Measurements from ENCODE around the gene GADL1. TPM values are rescaled to one million over a fixed set of nuclear protein-coding genes. Genes with fewer than 3 reads are reported as not detected.
A peak's percentile ranks its signal among the peaks of the same experiment; 100 is the strongest.

GADL1 gene
- total RNA-seq, 4 donors from 2014 or later = not detected

DNA sequence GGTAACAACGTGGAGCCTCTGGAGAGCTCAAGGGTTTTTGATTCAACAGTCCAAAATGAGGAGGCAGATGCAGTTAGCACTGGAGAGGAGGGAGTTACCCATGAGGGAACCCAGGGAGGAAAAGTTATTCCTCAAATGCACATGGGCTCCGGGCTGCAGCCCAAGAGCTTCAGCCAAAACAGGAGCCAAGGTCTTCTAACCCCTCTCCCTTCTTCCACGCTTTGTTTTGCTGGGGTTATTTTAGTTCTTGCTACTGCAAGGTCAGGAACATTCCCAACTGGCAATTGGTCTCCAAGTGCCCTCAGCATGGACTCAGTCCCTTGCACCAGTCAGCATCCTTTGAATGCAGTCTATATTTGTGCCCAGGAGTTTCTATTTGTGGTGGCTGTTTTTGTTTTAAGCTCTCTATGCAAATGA is 198.1 kb downstream of the GADL1 start:
- intact Hi-C loops (cut with DNase I) = loop anchor here (10.0 kb wide), 2 partner anchors 512 to 582 kb away; no protein-coding TSS in a partner anchor
- TF ChIP-seq POLR2A (IDR thresholded peaks at IDR 0.05) (no peak), CTCF (IDR thresholded peaks at IDR 0.05) (no peak)
- 54 to 59% methylated on average over 3 of the region's 3 CpGs for WGBS, 2 donors

DNA sequence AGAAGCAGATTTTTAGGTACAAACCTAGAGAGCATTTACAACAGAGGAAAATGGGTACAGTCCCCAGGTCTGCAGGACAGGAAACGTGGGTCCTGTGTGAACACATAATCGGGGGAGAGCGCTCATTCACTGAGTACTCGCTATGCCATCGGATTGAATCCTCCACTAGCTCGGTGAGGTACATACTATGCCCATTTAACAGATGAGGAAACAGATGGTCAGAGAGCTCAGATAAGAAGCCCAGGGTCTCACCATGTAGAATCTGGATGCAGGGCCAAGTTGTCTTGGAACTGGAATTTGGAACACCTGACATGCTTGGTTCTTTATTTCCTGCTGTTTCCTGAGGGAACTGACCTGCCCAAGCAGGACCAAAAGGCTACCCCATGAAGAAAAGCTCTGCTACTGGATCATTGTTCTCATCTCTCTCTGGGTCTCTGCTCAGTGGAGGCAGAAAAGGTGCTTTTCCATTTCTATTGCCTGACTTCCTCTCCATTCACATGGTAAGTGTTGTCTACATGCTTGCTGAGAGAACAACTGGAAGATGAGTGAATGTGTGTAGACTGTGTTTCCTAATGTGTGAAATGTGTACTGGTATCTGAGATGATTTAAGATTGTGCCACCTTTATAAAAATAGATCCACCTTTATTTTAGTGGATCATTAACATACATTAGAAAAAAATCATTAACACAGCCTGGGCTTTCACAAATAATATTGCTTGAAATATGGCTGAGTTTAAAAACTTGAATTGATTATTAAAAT is 199.0 kb downstream of the GADL1 start:
- H3K36me3 ChIP-seq = peaks cover 0 to 45% (median 0%) of the 10 kb centered on the region in 3 donors
- peaks cover 0 to 41% (median 6%) of the 10 kb centered on the region in 3 donors for H3K4me1 ChIP-seq
- 74 to 93% methylated on average over 4 to 5 of the region's 6 CpGs for WGBS, 2 donors
- no peak for DNase-seq
- H3K27me3 ChIP-seq = no peaks in the 10 kb centered on the region
- intact Hi-C loops (cut with DNase I) = loop anchor here (10.0 kb wide), 2 partner anchors 511 to 581 kb away; no protein-coding TSS in a partner anchor
- no peak for TF ChIP-seq POLR2A (IDR thresholded peaks at IDR 0.05)
- no peak for TF ChIP-seq CTCF (IDR thresholded peaks at IDR 0.05)
- H3K9me3 ChIP-seq = no peaks in the 10 kb centered on the region
- H3K27ac ChIP-seq = no peak overlapping the region
- no peak overlapping the region for H3K4me3 ChIP-seq

More for the DNA sequence above, 198.1 kb downstream of the GADL1 start:
- Histone ChIP-seq H3K27ac (no peak overlapping the region), H3K27me3 (no peaks in the 10 kb centered on the region), H3K36me3 (peaks cover 0 to 36% (median 0%) of the 10 kb centered on the region in 3 donors), H3K4me3 (no peak overlapping the region), H3K9me3 (no peaks in the 10 kb centered on the region), H3K4me1 (peaks cover 0 to 32% (median 5%) of the 10 kb centered on the region in 3 donors)
- no peak for DNase-seq

- Histone ChIP-seq H3K27ac (no peak overlapping the region), H3K4me3 (no peak overlapping the region), H3K4me1 (peaks cover 0 to 49% (median 6%) of the 10 kb centered on the region in 3 donors), H3K9me3 (no peaks in the 10 kb centered on the region), H3K36me3 (peaks cover 0 to 53% (median 0%) of the 10 kb centered on the region in 3 donors), H3K27me3 (no peaks in the 10 kb centered on the region)
- TF ChIP-seq CTCF (IDR thresholded peaks at IDR 0.05) (no peak), POLR2A (IDR thresholded peaks at IDR 0.05) (no peak)
- no peak for DNase-seq
- WGBS, 2 donors = 83 to 90% methylated on average over 3 of the region's 3 CpGs
- intact Hi-C loops (cut with DNase I) = loop anchor here (10.0 kb wide), 2 partner anchors 510 to 580 kb away; no protein-coding TSS in a partner anchor
Observed at GRCh38 chr3:30694668-30695067, 199.8 kb downstream of the GADL1 start.

- 72 to 73% methylated on average over 3 of the region's 3 CpGs for WGBS, 2 donors
- no peaks in the 10 kb centered on the region for H3K9me3 ChIP-seq
- H3K36me3 ChIP-seq = peaks cover 0 to 53% (median 0%) of the 10 kb centered on the region in 3 donors
- intact Hi-C loops (cut with DNase I) = loop anchor here (10.0 kb wide), 2 partner anchors 509 to 579 kb away; no protein-coding TSS in a partner anchor
- DNase-seq = no peak
- peaks cover 0 to 54% (median 10%) of the 10 kb centered on the region in 3 donors for H3K4me1 ChIP-seq
- H3K27ac ChIP-seq = no peak overlapping the region
- TF ChIP-seq POLR2A (IDR thresholded peaks at IDR 0.05) = no peak
- no peak overlapping the region for H3K4me3 ChIP-seq
- H3K27me3 ChIP-seq = no peaks in the 10 kb centered on the region
Observed at GRCh38 chr3:30694148-30694547, 200.3 kb downstream of the GADL1 start.

DNA sequence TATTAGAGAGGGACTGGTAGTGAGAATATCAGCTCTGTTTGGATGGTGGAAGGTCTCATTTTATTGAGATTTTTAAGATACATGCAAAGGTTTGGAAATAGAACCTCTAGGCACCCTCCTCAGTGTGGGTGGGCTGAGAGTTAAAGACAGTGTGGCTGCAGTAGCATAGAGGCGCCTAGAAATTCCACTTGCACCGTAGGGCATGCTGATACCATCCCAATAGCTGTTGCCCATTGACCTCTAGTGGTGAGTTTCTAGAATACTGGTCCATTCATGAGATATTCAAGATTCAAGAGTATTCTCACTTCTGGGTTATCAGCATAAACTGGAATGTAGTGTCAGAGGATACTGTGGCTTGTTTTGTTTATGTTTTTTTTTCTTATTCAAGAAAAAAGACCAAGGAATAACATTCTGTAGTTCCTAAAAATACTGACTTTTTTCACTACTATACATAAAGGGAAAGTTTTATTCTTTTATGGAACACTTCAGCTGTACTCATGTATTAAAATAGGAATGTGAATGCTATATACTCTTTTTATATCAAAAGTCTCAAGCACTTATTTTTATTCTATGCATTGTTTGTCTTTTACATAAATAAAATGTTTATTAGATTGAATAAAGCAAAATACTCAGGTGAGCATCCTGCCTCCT is 200.9 kb downstream of the GADL1 start:
- TF ChIP-seq POLR2A (IDR thresholded peaks at IDR 0.05) (no peak), CTCF (IDR thresholded peaks at IDR 0.05) (peak; percentile 64 to 89 (median 78))
- H3K9me3 ChIP-seq = no peaks in the 10 kb centered on the region
- peaks cover 0 to 53% (median 0%) of the 10 kb centered on the region in 3 donors for H3K36me3 ChIP-seq
- H3K27ac ChIP-seq = peak overlapping the region in 1 of 4 donors; percentile 41
- no peak overlapping the region for H3K4me3 ChIP-seq
- intact Hi-C loops (cut with DNase I) = loop anchor here (10.0 kb wide), 2 partner anchors 509 to 579 kb away; no protein-coding TSS in a partner anchor
- H3K4me1 ChIP-seq = peaks cover 4 to 60% (median 16%) of the 10 kb centered on the region in 3 donors
- DNase-seq = no peak
- 0 to 4% methylated on average over 2 of the region's 2 CpGs for WGBS, 2 donors
- H3K27me3 ChIP-seq = no peaks in the 10 kb centered on the region
